Fibroblast of skin of scalp (primary cell): Measurements from ENCODE around the gene TXNDC16.
"Not testable (repeated sequence)": the region's sequence is repeated elsewhere in the genome, so short reads cannot be mapped to it uniquely, and the experiment has no call there.

Source experiments
- DNase-seq: peaks from one replicate; pipeline ENCODE4 v3.0.0-alpha.2; 2013

TXNDC16 gene

GRCh38 chr14:52536269-52536668 lies 16.0 kb downstream of the TXNDC16 start:
- no peak for DNase-seq

DNA sequence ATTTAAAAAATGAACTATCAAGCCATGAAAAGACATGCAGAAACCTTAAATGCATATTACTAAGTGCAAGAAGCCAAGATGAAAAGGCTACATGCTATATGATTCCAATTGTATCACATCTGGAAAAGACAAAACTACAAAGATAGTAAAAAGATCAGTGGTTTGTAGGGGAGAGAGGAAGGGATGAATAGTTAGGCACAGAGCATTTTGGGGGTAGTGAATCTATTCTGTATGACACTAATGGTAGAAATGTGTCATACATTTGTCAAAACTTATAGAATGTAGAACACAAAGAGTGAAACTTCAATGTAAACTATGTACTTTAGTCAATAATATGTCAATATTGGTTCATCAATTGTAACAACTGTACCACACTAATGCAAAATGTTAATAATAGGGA lies 20.8 kb downstream of the TXNDC16 start:
- DNase-seq = no peak

- no peak for DNase-seq
Measured at GRCh38 chr14:52527052-52527451, 25.3 kb downstream of the TXNDC16 start.

DNA sequence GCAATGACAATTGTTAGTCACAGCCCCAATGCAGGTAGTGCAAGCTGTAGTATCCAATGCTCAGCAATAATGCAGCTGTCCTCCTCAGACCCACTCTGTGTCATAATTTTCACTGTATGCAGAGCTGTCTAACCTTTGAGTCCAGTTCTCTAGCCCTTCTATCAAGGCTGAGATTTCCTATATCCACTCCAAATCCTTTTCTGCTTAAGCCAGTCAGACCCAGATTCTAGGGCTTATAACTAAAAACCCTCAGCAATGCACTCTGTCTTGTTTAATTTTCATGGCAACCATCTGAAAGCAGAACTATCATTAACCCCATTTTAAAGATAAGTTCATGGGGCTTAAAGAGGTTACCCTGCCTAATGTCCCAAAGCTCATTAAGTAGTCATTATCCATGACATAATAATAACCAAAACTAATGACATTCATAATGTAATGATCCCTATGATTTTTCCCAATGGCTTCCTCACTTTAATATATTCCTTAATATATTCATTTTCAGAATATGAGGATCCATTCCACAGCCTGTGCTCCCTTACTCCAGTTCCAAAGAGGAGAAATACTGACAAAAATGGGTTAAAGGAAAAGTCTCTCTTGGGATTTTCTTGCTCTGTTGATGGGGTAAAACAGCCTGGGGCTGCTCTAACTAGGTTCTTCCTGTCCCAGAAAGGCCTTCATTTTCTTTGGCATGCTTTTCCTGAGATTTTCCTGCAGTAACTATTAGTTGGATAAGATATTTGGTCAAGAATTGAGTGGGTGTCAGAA lies 29.5 kb downstream of the TXNDC16 start:
- DNase-seq = no peak

- DNase-seq = no peak
Measured at GRCh38 chr14:52522033-52522432, 30.3 kb downstream of the TXNDC16 start.

DNA sequence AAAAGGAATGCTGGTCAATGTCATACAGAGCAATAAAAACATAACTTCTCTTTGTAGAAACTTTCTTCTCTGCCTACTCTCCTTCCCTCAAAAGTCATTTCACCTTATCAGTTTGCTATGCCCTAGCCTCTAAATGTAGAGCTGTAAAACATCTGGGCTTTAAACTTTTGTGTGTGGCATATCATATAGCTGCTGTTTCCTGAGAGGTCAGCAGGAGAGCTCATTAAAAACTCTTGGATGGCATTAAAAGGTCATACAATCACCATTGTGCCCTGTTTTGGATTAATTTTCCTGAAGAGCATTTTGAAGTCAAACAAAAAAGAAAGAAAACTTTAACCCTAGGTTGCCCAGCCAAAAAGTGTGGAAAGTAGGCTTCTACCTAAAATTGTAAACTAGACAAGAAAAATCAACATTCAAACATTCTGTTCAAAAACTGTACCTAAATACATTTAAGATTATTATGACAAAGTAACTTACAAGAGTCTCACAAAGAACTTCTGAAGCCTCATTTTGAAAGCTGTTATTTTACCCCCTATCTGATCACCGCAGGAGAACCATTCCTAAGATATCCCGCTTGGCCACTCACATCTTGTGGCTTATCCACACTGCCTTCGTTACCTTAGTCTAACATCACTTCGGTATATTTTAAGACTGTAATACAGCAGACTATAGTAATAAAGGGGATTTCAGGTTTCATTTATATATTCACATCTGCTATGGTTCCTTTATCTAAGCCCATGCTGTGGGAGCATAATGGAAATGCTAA lies 38.1 kb downstream of the TXNDC16 start:
- DNase-seq = no peak

DNA sequence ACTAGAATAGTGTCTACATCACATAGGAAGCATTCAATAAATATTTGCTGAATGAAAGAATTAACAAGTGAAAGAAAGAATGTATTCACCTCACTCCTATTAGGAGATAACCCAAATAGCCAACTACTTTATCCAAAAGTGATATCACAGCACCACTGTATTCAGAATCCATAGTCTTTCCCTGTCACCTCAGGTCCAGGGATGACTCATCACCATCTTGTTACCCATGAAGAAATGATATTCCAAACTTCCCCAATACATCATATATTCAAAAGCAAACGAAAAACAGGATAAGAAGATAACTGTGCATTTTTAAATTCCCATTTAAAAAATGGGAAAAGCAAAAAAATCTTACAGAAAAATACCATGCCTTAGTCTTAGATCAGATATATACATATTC lies 39.1 kb downstream of the TXNDC16 start:
- DNase-seq = no peak

DNA sequence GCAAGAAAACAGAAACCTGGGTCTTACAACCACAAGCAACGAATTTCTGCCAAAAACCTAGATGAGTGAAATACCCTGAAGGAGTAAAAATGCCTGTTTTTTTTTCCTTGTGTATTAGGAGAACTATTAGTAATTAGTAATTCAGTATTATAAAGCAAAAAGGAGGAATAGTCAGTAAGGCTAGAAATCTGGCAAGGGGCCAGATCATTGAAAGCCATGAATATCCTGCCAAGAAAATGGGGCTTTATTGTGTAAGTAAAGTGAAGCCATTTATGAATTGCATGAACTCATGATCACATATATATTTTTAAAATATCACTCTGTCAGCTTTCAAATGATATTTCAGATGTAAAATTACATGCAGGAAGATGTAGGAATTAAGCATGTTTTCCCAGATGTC lies 57.9 kb downstream of the TXNDC16 start:
- DNase-seq = no peak

GRCh38 chr14:52485350-52485960 lies 66.8 kb downstream of the TXNDC16 start:
- no peak for DNase-seq

DNA sequence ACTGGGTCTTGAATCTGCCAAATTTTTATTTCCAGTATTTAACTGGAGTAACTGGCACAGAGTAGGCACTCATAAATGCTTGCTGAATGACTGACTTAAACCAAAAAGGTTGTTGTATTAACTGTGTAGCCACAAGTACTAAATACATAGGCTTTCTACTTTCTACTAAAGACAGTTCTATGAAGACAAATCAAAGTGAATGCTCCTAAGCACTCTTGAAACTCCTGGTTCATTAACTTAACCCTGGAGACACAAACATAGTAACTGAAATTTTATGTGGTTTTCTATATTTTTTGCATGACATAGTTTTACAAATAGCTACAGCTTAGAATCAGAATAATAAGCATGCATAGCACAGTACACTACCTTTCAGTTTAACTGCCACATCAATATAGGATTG lies 70.4 kb downstream of the TXNDC16 start:
- no peak for DNase-seq

DNA sequence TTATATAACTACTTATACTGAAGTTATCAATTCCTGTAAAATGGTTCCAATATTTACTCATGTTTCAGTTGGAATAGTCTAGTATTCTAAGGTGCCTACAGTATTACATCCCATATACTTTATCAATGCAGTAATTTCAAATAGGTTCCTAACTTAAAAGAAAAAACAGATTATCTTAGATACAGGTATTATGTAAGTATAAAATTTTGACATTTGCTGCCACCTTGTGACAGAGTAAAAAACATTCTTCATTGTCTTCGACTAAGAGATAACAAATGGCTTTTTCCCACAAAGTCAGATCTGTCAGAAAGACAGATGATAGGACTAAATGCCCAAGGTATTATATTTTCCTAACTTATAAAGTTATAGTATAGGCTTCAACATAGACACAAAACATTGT lies 78.7 kb downstream of the TXNDC16 start:
- DNase-seq = peak; percentile 53

- no peak for DNase-seq
Measured at GRCh38 chr14:52472728-52473127, 79.6 kb downstream of the TXNDC16 start.

DNA sequence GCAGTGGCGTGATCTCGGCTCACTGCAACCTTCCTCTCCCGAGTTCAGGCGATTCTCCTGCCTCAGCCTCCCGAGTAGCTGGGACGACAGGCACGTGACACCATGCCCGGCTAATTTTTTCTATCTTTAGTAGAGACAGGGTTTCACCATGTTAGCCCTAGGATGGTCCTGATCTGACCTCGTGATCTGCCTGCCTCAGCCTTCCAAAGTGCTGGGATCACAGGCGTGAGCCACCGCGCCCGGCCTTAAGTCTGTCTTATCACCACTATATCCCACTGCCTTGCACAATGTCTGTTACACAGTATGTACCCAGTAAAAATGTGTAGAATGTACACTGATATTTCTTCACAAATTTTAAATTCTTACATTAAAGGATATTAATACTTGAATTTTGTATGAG lies 80.1 kb downstream of the TXNDC16 start:
- DNase-seq = not testable (repeated sequence)

- peak; percentile 4 for DNase-seq
Measured at GRCh38 chr14:52467515-52468266, 84.6 kb downstream of the TXNDC16 start.

GRCh38 chr14:52464175-52464574 lies 88.1 kb downstream of the TXNDC16 start:
- DNase-seq = no peak

DNA sequence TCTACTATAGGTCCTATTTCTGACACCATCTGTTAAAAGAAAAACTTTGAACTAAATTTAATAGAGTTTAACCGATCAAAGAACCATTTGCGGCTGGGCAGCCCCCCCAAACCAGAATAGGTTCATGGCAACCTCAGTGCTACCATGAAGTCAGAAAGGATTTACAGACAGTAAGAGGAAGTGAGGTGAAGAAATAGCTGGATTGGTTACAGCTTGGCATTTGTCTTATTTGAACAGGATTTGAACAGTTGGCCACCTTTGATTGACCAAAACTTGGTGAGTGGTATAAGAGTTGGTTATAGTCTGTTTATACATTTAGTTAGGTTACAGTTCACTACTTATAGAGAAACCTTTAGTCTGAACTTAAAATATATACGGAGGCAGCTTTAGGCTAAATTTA lies 88.9 kb downstream of the TXNDC16 start:
- DNase-seq = no peak

DNA sequence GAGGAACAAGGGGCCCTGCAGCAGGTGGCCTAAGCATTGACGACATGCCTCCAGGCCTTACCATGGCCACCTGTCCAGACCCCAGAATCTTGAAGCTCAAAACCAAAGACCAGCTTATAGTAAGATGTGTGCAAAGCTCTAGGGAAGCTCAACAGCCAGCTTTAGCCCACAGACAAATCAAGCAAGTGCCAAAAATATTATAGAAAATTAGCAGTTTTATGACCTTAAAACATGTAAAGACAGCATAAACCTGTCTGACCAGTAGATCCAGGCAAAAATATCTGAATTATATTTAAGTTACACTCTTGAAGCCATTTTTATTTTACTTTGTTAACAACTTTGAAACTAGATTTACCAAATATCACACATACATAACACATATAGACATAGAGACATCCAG lies 90.6 kb downstream of the TXNDC16 start:
- no peak for DNase-seq

DNA sequence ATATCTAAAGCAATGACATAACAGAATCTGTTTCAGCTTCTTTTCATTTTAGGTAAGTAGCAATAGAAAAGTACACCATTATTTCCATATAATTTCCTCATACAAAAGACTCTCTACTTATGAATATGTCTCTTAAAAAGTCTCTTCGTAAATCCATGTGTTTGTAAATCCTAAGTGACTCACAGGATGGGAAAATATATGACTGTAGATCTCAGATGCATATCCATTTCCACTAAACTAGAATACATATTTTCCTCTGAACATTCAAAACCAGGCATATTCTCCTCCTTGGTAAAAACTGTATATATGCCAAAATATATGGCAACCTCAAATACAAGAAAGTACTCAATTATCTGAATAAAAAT lies 93.6 kb downstream of the TXNDC16 start:
- DNase-seq = peak; percentile 33

- no peak for DNase-seq
Measured at GRCh38 chr14:52457411-52457810, 94.9 kb downstream of the TXNDC16 start.

- DNase-seq = peak; percentile 43
Measured at GRCh38 chr14:52455291-52456088, 96.8 kb downstream of the TXNDC16 start.

- DNase-seq = no peak
Measured at GRCh38 chr14:52447236-52447635, 105.1 kb downstream of the TXNDC16 start.

DNA sequence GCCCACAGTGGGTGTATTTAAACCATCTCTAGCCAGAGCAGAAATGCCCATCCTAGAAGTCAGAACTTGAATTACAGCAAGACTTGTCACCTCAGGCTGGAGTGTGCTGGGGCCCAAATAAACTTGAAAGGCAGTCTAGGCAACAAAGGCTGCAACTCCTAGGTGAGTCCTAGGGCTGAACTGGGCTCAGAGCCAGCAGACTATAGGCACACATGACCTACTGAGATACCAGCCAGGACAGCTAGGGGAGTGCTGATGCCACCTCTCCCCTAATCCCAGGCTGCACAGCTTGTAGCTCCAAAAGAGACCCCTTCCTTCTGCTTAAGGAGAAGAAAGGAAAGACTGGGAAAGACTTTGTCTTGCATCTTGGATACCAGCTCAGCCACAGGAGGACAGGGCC lies 106.0 kb downstream of the TXNDC16 start:
- DNase-seq = no peak
